ENCODE data around the gene CRTAC1. TPM values are rescaled to one million over a fixed set of nuclear protein-coding genes. Genes with fewer than 3 reads are reported as not detected.
A peak's percentile ranks its signal among the peaks of the same experiment; 100 is the strongest.

CRTAC1 gene
- total and polyA plus RNA-seq, 10 donors: 0.17 to 0.74 (median 0.26) TPM; not detected in 5

DNA sequence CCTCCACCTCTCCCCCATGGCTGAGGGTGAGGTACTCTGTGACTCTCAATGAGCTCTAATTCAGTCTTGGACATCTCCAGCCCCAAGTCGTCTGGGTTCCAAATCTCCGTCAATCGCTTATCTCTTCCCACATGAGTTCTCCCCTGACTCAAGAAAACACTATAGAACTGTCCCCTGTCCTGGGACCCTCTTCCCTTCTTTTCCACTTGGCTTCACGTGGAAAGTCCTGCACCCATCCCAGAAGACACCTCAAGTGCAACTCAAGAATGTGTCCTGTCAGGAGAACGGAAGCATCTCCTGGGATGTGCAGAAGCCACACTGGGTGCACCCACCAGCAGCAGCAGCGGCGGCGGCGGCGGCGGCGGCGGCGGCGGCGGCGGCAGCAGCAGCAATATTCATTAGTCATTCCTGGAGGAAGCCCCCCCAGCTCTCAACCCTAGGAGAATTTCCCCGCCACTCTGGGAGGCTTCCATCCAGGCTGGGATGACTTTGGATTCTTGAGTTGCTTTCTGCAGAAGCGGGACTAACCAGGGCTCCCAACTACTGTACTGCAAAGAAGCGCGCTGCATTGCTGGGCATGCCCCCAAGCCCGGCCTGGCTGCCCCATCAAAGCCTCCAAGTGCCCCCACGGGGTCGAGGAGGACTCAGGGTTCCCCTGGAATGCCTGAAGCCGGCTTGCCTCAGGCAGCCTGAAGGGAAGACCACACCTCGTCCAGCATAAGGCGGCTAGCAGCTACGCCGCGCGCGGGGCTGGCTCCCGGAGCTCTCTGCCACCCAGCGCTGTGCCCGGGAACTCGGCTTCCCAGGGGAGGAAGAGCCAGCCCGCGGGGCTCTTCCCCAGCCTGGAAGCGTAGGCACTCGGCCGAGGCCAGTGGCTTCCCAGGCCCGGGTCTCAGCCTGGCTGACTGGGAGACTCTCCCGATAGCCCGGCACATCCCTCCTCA is 1.0 kb downstream of the CRTAC1 start:
- peaks cover 7 to 23% (median 16%) of the 10 kb centered on the region in 6 donors for H3K4me1 ChIP-seq
- WGBS, 5 donors: 4 to 7% (median 6%) methylated on average over 27 to 44 of the region's 44 CpGs
- no peak overlapping the region for H3K27ac ChIP-seq
- DNase-seq: no peak
- intact Hi-C loops (cut with DNase I; ENCODE audit: low total_unique reads): no loop called here
- H3K36me3 ChIP-seq: no peaks in the 10 kb centered on the region
- H3K4me3 ChIP-seq: peak overlapping the region in 7 of 8 donors; percentile 16 to 60 (median 25)
- no peaks in the 10 kb centered on the region for H3K9me3 ChIP-seq
- peaks cover 3 to 99% (median 59%) of the 10 kb centered on the region in 7 donors for H3K27me3 ChIP-seq (replicated peaks in 1 of 7)
- no peak for TF ChIP-seq POLR2AphosphoS5 (IDR thresholded peaks at IDR 0.05)
- no peak for TF ChIP-seq CTCF (IDR thresholded peaks at IDR 0.05 in 8 of 11, conservative IDR thresholded peaks at IDR 0.05 in 3 of 11)
- TF ChIP-seq POLR2A (IDR thresholded peaks at IDR 0.05): no peak

DNA sequence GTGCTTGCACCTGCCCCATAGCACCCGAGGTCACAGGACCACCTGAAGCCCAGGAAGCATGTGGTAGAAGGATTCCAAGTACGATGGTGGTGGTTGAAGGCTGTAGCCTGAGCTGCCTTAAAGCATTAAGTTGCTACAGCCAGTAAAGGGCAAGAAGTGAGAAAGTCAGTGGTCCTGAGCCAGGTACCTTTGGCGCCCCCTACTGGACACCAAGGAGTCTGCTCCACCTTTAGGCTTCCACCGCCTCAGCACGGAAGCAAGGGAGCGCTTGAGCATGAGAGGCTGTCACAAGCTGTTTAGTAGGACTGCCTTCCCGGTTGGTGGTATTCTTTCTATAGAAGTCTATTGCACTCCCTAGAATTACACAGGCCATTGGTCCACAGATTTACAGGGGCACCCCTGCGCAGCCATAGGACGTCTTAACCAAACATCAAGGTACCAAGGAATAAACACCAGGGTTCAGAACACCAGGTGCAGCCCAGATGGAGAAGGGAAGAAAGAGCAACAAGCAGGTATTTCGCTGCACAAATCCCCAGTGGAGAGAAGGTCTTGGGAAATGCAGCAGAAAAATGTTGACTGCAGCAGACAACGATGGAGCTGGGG is 2.2 kb downstream of the CRTAC1 start:
- 15 to 18% (median 16%) methylated on average over 11 of the region's 11 CpGs for WGBS, 5 donors
- Histone ChIP-seq H3K9me3 (no peaks in the 10 kb centered on the region), H3K27me3 (replicated peaks in 1 of 7) (peaks cover 3 to 99% (median 53%) of the 10 kb centered on the region in 7 donors), H3K36me3 (no peaks in the 10 kb centered on the region), H3K4me3 (no peak overlapping the region), H3K27ac (no peak overlapping the region), H3K4me1 (peaks cover 7 to 23% (median 16%) of the 10 kb centered on the region in 6 donors)
- peak in 10 of 11 experiments; percentile 17 to 77 (median 58) for TF ChIP-seq CTCF (IDR thresholded peaks at IDR 0.05 in 8 of 11, conservative IDR thresholded peaks at IDR 0.05 in 3 of 11)
- TF ChIP-seq POLR2AphosphoS5 (IDR thresholded peaks at IDR 0.05): no peak
- no peak for DNase-seq
- intact Hi-C loops (cut with DNase I; ENCODE audit: low total_unique reads): no loop called here

DNA sequence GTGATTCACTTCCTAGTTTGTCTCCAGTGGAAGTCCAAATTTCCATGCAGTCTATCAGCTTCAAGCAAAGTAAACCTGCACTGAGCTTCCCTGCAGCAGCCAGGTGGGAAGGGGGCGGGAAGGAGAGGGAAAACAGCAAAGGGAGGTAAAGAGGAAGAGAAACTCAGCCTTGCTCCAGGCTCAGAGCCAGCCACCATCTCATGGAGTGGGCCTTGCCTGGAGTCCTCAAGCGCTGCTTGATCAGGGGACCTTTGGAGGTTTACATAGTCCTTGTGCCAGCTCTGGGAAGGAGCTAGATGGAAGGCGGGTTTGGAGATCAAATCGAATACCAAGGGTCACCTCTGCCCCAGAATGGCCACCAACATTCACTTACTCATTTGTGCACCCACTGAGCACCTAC is 7.4 kb downstream of the CRTAC1 start:
- H3K27me3 ChIP-seq (replicated peaks in 1 of 7): peaks cover 0 to 79% (median 5%) of the 10 kb centered on the region in 7 donors
- no peak overlapping the region for H3K27ac ChIP-seq
- H3K4me3 ChIP-seq: no peak overlapping the region
- WGBS, 5 donors: 78 to 86% (median 82%) methylated on average over 4 of the region's 4 CpGs
- no peak for DNase-seq
- intact Hi-C loops (cut with DNase I; ENCODE audit: low total_unique reads): no loop called here
- TF ChIP-seq POLR2AphosphoS5 (IDR thresholded peaks at IDR 0.05): no peak
- no peak for TF ChIP-seq POLR2A (IDR thresholded peaks at IDR 0.05)
- TF ChIP-seq CTCF (IDR thresholded peaks at IDR 0.05 in 8 of 11, conservative IDR thresholded peaks at IDR 0.05 in 3 of 11): no peak
- no peaks in the 10 kb centered on the region for H3K9me3 ChIP-seq
- no peaks in the 10 kb centered on the region for H3K36me3 ChIP-seq
- no peaks in the 10 kb centered on the region for H3K4me1 ChIP-seq

- intact Hi-C loops (cut with DNase I; ENCODE audit: low total_unique reads): no loop called here
- Histone ChIP-seq H3K4me1 (no peaks in the 10 kb centered on the region), H3K36me3 (no peaks in the 10 kb centered on the region), H3K27ac (no peak overlapping the region), H3K9me3 (no peaks in the 10 kb centered on the region), H3K4me3 (no peak overlapping the region), H3K27me3 (replicated peaks in 1 of 7) (peaks cover 0 to 76% (median 0%) of the 10 kb centered on the region in 7 donors)
- TF ChIP-seq POLR2AphosphoS5 (IDR thresholded peaks at IDR 0.05): no peak
- TF ChIP-seq POLR2A (IDR thresholded peaks at IDR 0.05): no peak
- TF ChIP-seq CTCF (IDR thresholded peaks at IDR 0.05 in 8 of 11, conservative IDR thresholded peaks at IDR 0.05 in 3 of 11): no peak
- DNase-seq: no peak
- 70 to 100% (median 84%) methylated on average over 1 of the region's 1 CpG for WGBS, 5 donors
Observed at GRCh38 chr10:98020784-98021183, 9.6 kb downstream of the CRTAC1 start.

Data from spleen (tissue), 11 donors.